DND-41 (cell line): ENCODE measurements around the gene MKRN1.

ENCODE experiments used
- EZH2 ChIP-seq: IDR thresholded peaks from 3 replicates; pipeline ENCODE4 v1.6.1; 2012; ENCODE audit warnings: borderline replicate concordance, low read depth, mild to moderate bottlenecking, moderate library complexity, low read length, inconsistent platforms; ENCODE audit not compliant: severe bottlenecking
- TF ChIP-seq, protein P1 (sequence below): IDR thresholded peaks from 2 replicates; pipeline ENCODE4 v1.5.1; 2012; ENCODE audit warnings: borderline replicate concordance, low read length, moderate library complexity, mild to moderate bottlenecking; ENCODE audit not compliant: poor library complexity, severe bottlenecking; ENCODE audit errors: extremely low read depth

DNA sequence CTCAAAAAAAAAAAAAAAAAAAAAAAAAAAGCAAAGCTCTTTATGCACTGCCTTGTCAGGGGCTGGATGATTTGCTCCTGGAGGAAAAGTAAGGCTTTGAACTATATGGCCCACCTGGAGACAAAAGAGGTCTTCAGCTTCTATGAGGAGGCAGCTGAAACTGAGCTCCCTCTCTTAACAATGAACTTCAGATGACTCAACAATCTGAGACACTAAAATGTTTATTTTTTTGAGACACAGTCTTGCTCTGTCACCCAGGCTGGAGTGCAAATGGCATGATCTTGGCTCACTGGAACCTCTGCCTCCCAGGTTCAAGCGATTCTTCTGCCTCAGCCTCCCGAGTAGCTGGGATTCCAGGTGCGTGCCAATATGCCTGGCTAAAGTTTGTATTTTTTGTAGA lies 38.7 kb downstream of the MKRN1 start:
- TF ChIP-seq, protein P1, sequence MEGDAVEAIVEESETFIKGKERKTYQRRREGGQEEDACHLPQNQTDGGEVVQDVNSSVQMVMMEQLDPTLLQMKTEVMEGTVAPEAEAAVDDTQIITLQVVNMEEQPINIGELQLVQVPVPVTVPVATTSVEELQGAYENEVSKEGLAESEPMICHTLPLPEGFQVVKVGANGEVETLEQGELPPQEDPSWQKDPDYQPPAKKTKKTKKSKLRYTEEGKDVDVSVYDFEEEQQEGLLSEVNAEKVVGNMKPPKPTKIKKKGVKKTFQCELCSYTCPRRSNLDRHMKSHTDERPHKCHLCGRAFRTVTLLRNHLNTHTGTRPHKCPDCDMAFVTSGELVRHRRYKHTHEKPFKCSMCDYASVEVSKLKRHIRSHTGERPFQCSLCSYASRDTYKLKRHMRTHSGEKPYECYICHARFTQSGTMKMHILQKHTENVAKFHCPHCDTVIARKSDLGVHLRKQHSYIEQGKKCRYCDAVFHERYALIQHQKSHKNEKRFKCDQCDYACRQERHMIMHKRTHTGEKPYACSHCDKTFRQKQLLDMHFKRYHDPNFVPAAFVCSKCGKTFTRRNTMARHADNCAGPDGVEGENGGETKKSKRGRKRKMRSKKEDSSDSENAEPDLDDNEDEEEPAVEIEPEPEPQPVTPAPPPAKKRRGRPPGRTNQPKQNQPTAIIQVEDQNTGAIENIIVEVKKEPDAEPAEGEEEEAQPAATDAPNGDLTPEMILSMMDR: no peak
- TF ChIP-seq EZH2: no peak
